ENCODE results near the gene FAM170B. TPM values are rescaled to one million over a fixed set of nuclear protein-coding genes. Genes with fewer than 3 reads are reported as not detected.

Gene FAM170B
- total RNA-seq, 1 experiment from 2014 or later = not detected

- no peak overlapping the region for H3K9ac ChIP-seq (ENCODE audit: low read length)
- no peak overlapping the region for H2AFZ ChIP-seq (ENCODE audit: low read length)
- no peaks in the 10 kb centered on the region for H3K36me3 ChIP-seq (ENCODE audit: insufficient read depth, low read length)
- peaks cover 4% of the 10 kb centered on the region for H3K4me1 ChIP-seq (ENCODE audit: low read length)
- H3K27ac ChIP-seq (ENCODE audit: low read length) = no peak overlapping the region
- H3K4me2 ChIP-seq (ENCODE audit: low read depth, low read length, poor library complexity, severe bottlenecking) = no peak overlapping the region
- no peak for DNase-seq
- H3K79me2 ChIP-seq (ENCODE audit: low read length) = no peaks in the 10 kb centered on the region
- H3K27me3 ChIP-seq (ENCODE audit: low read length) = no peaks in the 10 kb centered on the region
- H3K9me3 ChIP-seq (ENCODE audit: low read length) = no peaks in the 10 kb centered on the region
- H3K9me2 ChIP-seq (replicated peaks; ENCODE audit: insufficient read depth, low read length) = no peaks in the 10 kb centered on the region
- no peak overlapping the region for H3K4me3 ChIP-seq (ENCODE audit: low read length)
- H4K20me1 ChIP-seq (ENCODE audit: insufficient read depth, low read depth, low read length) = no peaks in the 10 kb centered on the region
Measured at GRCh38 chr10:49151481-49151880, 17.7 kb upstream of the FAM170B start.

- Histone ChIP-seq H3K4me1 (ENCODE audit: low read length) (peaks cover 4% of the 10 kb centered on the region), H3K27ac (ENCODE audit: low read length) (no peak overlapping the region), H3K9me3 (ENCODE audit: low read length) (no peaks in the 10 kb centered on the region), H3K9ac (ENCODE audit: low read length) (no peak overlapping the region), H3K36me3 (ENCODE audit: insufficient read depth, low read length) (no peaks in the 10 kb centered on the region), H2AFZ (ENCODE audit: low read length) (no peak overlapping the region), H4K20me1 (ENCODE audit: insufficient read depth, low read depth, low read length) (no peaks in the 10 kb centered on the region), H3K79me2 (ENCODE audit: low read length) (no peaks in the 10 kb centered on the region), H3K9me2 (replicated peaks; ENCODE audit: insufficient read depth, low read length) (no peaks in the 10 kb centered on the region), H3K4me3 (ENCODE audit: low read length) (no peak overlapping the region), H3K4me2 (ENCODE audit: low read depth, low read length, poor library complexity, severe bottlenecking) (no peak overlapping the region), H3K27me3 (ENCODE audit: low read length) (no peaks in the 10 kb centered on the region)
- DNase-seq = no peak
Measured at GRCh38 chr10:49151025-49151445, 17.2 kb upstream of the FAM170B start.

- Histone ChIP-seq H3K36me3 (ENCODE audit: insufficient read depth, low read length) (no peaks in the 10 kb centered on the region), H3K4me3 (ENCODE audit: low read length) (no peak overlapping the region), H2AFZ (ENCODE audit: low read length) (no peak overlapping the region), H3K9me3 (ENCODE audit: low read length) (no peaks in the 10 kb centered on the region), H3K79me2 (ENCODE audit: low read length) (no peaks in the 10 kb centered on the region), H3K27me3 (ENCODE audit: low read length) (no peaks in the 10 kb centered on the region), H3K27ac (ENCODE audit: low read length) (no peak overlapping the region), H3K4me2 (ENCODE audit: low read depth, low read length, poor library complexity, severe bottlenecking) (no peak overlapping the region), H4K20me1 (ENCODE audit: insufficient read depth, low read depth, low read length) (no peaks in the 10 kb centered on the region), H3K9me2 (replicated peaks; ENCODE audit: insufficient read depth, low read length) (no peaks in the 10 kb centered on the region), H3K4me1 (ENCODE audit: low read length) (peaks cover 4% of the 10 kb centered on the region), H3K9ac (ENCODE audit: low read length) (no peak overlapping the region)
- no peak for DNase-seq
Measured at GRCh38 chr10:49150426-49150825, 16.6 kb upstream of the FAM170B start.

DNA sequence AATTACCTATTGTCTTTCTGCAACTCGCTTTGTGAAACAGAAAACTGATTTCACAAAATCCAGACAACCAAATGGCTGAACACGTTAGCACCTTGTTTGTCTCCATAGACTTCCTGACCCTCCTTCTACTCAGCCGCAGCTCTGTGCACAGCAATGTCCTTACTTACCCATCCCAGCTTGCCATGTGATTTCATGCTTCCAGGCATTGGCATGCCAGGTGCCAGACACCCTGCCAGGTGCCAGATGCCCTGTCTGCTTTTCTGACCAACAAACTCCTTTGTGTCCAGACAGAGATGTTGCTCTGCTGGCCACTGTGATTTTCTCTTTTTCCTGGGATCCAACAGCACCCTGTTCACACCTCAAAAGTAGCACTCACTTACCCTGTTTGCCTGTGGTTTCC is 16.1 kb upstream of the FAM170B start:
- no peak overlapping the region for H2AFZ ChIP-seq (ENCODE audit: low read length)

DNA sequence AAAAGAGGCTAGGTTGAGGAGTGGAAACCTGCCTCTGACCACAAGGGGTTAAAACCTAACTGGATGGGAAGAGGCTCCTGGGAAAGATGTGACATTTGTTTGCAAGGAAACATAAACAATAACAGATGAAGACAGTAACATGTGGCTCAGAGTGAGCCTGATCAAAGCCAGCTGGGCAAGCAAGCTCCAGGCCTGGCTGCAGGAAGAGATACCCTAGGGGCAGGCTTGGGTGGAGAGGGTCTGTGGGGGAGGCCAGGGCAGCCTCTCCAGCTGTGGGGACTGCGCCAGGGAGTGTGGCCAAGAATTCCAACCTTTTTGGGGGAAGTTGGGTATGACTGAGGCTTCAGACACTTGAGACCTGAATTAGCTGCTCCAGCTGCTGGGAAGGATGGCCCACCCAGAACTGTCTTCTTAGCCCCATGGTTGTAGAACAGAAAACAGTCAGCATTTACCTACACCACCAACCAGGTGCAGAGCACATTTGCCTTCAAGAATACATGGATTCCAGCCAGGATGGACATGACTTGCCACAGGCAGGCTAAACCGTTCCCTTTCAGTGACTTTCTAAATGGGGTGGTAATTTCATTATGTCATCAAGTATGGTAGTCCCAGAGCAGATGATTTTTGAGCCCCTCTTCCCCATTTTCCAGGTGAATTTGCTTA is 10.4 kb upstream of the FAM170B start:
- Histone ChIP-seq H3K4me3 (ENCODE audit: low read length) (no peak overlapping the region), H3K4me1 (ENCODE audit: low read length) (no peaks in the 10 kb centered on the region), H4K20me1 (ENCODE audit: insufficient read depth, low read depth, low read length) (no peaks in the 10 kb centered on the region), H3K36me3 (ENCODE audit: insufficient read depth, low read length) (no peaks in the 10 kb centered on the region), H2AFZ (ENCODE audit: low read length) (no peak overlapping the region), H3K9ac (ENCODE audit: low read length) (no peak overlapping the region), H3K9me2 (replicated peaks; ENCODE audit: insufficient read depth, low read length) (no peaks in the 10 kb centered on the region), H3K27ac (ENCODE audit: low read length) (no peak overlapping the region), H3K9me3 (ENCODE audit: low read length) (no peaks in the 10 kb centered on the region), H3K4me2 (ENCODE audit: low read depth, low read length, poor library complexity, severe bottlenecking) (no peak overlapping the region), H3K27me3 (ENCODE audit: low read length) (no peaks in the 10 kb centered on the region), H3K79me2 (ENCODE audit: low read length) (no peaks in the 10 kb centered on the region)
- no peak for DNase-seq

More for the DNA sequence above, 16.1 kb upstream of the FAM170B start:
- no peaks in the 10 kb centered on the region for H3K36me3 ChIP-seq (ENCODE audit: insufficient read depth, low read length)
- no peaks in the 10 kb centered on the region for H3K9me3 ChIP-seq (ENCODE audit: low read length)
- no peaks in the 10 kb centered on the region for H3K27me3 ChIP-seq (ENCODE audit: low read length)
- no peak overlapping the region for H3K4me3 ChIP-seq (ENCODE audit: low read length)
- H3K9me2 ChIP-seq (replicated peaks; ENCODE audit: insufficient read depth, low read length) = no peaks in the 10 kb centered on the region
- no peak for DNase-seq
- H3K27ac ChIP-seq (ENCODE audit: low read length) = no peak overlapping the region
- H4K20me1 ChIP-seq (ENCODE audit: insufficient read depth, low read depth, low read length) = no peaks in the 10 kb centered on the region
- H3K4me1 ChIP-seq (ENCODE audit: low read length) = peaks cover 4% of the 10 kb centered on the region
- H3K4me2 ChIP-seq (ENCODE audit: low read depth, low read length, poor library complexity, severe bottlenecking) = no peak overlapping the region
- no peak overlapping the region for H3K9ac ChIP-seq (ENCODE audit: low read length)
- H3K79me2 ChIP-seq (ENCODE audit: low read length) = no peaks in the 10 kb centered on the region

DNA sequence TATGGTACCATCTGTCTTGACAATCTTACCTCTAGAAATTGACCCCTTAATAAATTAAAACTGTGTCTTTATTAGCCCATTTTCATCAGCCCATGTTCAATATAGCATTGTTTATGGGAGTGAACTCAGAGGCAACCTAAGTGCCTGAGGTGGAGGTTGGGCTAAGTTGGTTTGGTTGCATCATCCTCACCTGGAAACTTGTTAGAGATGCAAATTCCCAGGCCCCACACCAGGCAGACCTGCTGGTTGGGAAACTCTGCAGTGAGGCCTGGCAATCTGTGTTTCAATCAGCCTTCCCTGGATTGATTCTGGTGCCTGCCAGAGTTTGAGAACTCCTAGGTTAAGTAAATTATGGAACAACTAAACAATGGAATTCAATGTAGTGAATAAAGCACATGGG is 9.4 kb upstream of the FAM170B start:
- H3K4me2 ChIP-seq (ENCODE audit: low read depth, low read length, poor library complexity, severe bottlenecking) = no peak overlapping the region
- no peaks in the 10 kb centered on the region for H3K9me3 ChIP-seq (ENCODE audit: low read length)
- H4K20me1 ChIP-seq (ENCODE audit: insufficient read depth, low read depth, low read length) = no peaks in the 10 kb centered on the region
- H3K27ac ChIP-seq (ENCODE audit: low read length) = no peak overlapping the region
- no peak overlapping the region for H3K4me3 ChIP-seq (ENCODE audit: low read length)
- DNase-seq = no peak
- H3K4me1 ChIP-seq (ENCODE audit: low read length) = no peaks in the 10 kb centered on the region
- no peak overlapping the region for H3K9ac ChIP-seq (ENCODE audit: low read length)
- H3K9me2 ChIP-seq (replicated peaks; ENCODE audit: insufficient read depth, low read length) = no peaks in the 10 kb centered on the region
- H3K27me3 ChIP-seq (ENCODE audit: low read length) = no peaks in the 10 kb centered on the region
- no peaks in the 10 kb centered on the region for H3K79me2 ChIP-seq (ENCODE audit: low read length)
- H2AFZ ChIP-seq (ENCODE audit: low read length) = no peak overlapping the region
- no peaks in the 10 kb centered on the region for H3K36me3 ChIP-seq (ENCODE audit: insufficient read depth, low read length)

GRCh38 chr10:49141541-49142332 is 7.9 kb upstream of the FAM170B start:
- Histone ChIP-seq H4K20me1 (ENCODE audit: insufficient read depth, low read depth, low read length) (no peaks in the 10 kb centered on the region), H3K4me1 (ENCODE audit: low read length) (no peaks in the 10 kb centered on the region), H3K27me3 (ENCODE audit: low read length) (no peaks in the 10 kb centered on the region; the same call in 1 of the 2 replicates), H3K9me2 (replicated peaks; ENCODE audit: insufficient read depth, low read length) (no peaks in the 10 kb centered on the region), H3K9ac (ENCODE audit: low read length) (no peak overlapping the region), H3K4me2 (ENCODE audit: low read depth, low read length, poor library complexity, severe bottlenecking) (no peak overlapping the region), H3K79me2 (ENCODE audit: low read length) (no peaks in the 10 kb centered on the region), H3K36me3 (ENCODE audit: insufficient read depth, low read length) (no peaks in the 10 kb centered on the region), H3K27ac (ENCODE audit: low read length) (no peak overlapping the region), H2AFZ (ENCODE audit: low read length) (no peak overlapping the region), H3K9me3 (ENCODE audit: low read length) (no peaks in the 10 kb centered on the region), H3K4me3 (ENCODE audit: low read length) (no peak overlapping the region)
- DNase-seq = no peak

GRCh38 chr10:49140304-49141177 is 6.7 kb upstream of the FAM170B start:
- Histone ChIP-seq H3K4me3 (ENCODE audit: low read length) (no peak overlapping the region), H3K9me3 (ENCODE audit: low read length) (no peaks in the 10 kb centered on the region), H3K4me2 (ENCODE audit: low read depth, low read length, poor library complexity, severe bottlenecking) (no peak overlapping the region), H2AFZ (ENCODE audit: low read length) (no peak overlapping the region), H3K27me3 (ENCODE audit: low read length) (no peaks in the 10 kb centered on the region; the same call in 1 of the 2 replicates), H3K4me1 (ENCODE audit: low read length) (no peaks in the 10 kb centered on the region), H3K9ac (ENCODE audit: low read length) (no peak overlapping the region), H3K27ac (ENCODE audit: low read length) (no peak overlapping the region), H3K79me2 (ENCODE audit: low read length) (no peaks in the 10 kb centered on the region), H4K20me1 (ENCODE audit: insufficient read depth, low read depth, low read length) (no peaks in the 10 kb centered on the region), H3K9me2 (replicated peaks; ENCODE audit: insufficient read depth, low read length) (no peaks in the 10 kb centered on the region), H3K36me3 (ENCODE audit: insufficient read depth, low read length) (no peaks in the 10 kb centered on the region)
- DNase-seq = no peak
